GM18498 (cell line): Measurements from ENCODE around the gene ADORA2A.

Source experiments
- ATAC-seq: cut with Tn5 transposase; IDR thresholded peaks from one replicate; pipeline ENCODE4 v1.9.1; 2021; ENCODE audit warnings: mild to moderate bottlenecking, moderate library complexity; ENCODE audit not compliant: unreplicated experiment

The ADORA2A gene

DNA sequence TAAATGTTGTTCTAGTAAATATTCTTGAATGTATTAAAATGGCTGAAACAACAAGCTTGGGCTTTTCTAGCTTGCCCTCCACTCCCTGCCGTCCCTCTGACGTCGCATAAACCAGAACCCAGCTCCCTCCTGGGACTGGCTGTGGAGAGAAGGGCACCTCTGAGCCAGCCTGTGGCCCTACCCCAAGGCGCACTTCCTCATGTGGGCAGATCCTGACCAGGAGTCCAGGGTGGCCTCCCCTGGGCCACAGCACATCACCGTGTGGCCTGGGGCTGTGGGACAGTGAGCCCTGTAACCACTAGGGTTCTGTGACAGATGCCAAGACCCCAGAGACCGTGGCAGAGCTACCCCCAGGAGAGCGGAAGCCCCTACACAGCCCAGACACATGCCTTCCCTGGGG lies 10.2 kb upstream of the ADORA2A start:
- no peak for ATAC-seq

DNA sequence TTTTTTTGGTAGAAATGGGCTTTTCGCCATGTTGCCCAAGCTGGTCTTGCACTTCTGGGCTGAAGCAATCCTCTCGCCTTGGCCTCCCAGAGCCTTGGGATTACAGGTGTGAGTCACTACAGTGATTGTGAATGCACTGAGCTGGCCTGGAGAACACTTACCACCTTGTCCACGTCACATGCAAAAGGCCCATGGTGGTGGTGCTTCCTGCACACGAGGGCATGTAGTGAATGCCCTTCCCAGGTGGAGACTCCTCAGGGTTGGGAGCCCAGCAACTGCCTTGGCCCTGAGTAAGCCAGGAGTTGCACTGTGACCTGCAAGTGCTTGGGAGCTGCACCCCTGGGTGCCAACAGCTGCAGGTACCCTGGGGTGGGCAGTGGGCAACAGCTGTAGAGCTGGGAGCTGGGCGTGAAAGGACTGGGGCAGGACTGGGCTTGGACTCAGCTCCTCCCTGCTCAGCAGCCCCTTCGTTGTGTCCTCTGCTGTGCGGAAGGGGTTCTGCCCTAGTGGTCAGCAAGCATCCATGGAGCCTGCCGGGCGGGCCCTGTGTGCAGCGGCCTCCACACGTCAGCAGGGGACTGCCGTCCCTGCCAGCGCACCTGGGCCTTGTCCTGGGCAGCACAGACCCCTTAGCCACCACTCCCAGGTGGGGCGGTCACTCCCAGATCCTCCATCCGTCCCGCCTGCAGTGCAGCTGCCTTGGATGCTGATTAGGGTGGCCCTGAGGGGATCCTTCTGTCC lies 9.3 kb upstream of the ADORA2A start:
- ATAC-seq = no peak

DNA sequence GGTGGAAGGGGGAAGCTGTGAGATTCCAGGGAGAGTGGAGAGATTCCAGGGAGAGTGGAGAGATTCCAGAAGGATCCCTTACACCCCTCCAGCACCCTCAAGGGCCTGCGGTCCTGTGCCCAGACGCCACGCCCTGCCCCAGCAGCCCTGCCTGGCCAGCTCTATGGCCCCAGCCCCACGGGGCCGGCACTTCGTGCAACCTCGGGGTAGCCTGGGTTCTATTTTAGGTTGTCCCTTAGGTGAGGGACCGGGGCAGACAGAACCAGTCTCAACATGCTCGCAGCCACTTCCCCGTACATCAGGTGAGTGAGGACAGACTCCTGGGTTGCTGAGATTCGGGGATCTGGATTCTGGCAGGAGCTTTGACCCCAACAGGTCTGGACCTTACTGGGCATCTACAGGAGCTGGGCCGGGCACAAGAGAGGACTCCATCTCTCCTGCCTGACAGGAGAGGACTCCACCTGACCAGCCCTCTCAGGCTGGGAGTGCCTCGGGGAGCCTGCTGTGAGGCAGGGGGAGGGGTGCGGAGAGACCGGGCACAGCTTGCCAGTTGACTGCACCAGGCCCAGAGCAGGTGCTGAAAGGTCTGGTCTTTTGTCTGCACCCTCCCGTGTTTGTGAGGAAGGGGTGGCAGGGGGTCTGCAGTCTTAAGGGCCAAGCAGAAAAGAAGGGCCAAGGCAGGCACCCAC lies 8.5 kb upstream of the ADORA2A start:
- no peak for ATAC-seq

DNA sequence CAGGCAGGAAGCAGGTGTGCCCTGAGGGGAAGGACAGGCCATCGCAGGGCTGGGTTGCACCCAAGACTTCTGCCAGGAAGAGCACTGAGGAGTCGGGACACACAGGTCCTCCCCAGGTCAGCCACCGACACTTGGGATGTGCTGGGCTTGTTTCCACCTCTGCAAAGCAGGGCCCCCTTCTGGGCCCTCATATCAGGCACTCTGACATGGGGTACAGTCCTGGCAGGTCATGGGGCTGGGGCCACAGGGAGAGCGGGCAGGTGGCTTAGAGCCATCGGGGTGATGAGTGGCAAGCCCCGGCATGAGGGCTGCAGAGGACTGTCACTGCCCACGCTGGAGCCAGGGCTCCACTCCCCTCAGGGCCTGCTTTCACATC lies 7.9 kb upstream of the ADORA2A start:
- no peak for ATAC-seq

DNA sequence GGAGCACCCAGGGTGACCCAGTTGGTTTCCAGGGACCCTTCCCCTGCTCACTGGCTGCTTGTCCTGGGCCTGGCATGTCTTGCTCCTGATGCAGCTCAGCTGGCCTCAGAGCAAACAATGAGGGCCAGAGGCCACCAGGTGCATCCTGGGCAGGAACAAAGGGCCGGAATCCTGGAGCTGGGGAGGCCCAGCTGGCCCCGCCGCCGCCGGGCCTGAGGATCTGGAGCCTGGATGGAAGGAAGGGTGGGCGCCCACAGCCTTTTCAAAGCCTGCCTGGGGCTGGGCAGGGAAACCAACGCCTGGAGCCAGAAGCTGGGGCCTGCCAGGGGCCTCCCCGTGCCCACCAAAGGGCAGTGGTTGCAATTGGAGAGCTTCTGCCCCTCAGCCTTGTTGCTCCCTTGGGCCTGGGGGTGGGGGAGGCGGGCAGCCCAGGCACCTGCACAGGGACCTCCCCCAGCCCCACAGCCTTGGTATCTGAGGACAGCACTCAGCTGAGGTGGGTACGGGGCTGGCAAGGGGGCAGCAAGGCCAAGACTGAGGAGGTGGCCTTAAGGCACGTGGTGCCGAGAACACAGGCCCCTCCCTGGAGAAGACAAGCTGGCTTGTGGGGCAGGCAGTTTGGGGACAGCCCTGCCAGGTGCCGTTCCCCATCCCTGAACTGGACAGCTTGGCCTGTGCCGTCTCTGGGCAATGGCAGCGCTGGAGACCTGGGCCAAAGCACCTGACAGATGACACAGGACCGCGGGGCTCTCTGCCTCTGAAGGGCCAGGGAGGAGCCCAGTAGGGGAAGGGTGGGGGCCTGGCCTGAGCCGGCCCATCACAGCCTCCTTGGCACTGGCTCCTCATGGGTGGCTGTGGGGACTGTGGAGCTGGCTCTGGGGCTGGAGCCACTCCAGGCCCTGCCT lies 7.1 kb upstream of the ADORA2A start:
- ATAC-seq = no peak

DNA sequence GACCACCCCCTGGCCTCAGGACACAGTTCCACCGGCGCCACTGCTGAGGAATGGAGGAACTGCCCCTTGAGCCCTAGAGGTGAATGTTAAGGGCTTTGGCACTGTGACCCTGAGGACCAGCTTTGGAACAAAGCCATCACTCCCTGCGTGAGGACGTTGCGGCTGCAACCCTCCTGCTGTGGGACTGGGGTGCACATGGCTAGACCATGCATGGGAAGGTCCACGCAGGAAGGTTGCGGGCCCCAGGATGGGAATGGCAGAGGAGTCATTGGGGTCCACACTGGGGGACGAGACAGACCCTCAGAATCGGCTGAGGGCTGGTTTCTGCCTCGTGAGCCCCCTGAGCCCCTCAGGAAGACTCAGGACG lies 6.4 kb upstream of the ADORA2A start:
- ATAC-seq = no peak

DNA sequence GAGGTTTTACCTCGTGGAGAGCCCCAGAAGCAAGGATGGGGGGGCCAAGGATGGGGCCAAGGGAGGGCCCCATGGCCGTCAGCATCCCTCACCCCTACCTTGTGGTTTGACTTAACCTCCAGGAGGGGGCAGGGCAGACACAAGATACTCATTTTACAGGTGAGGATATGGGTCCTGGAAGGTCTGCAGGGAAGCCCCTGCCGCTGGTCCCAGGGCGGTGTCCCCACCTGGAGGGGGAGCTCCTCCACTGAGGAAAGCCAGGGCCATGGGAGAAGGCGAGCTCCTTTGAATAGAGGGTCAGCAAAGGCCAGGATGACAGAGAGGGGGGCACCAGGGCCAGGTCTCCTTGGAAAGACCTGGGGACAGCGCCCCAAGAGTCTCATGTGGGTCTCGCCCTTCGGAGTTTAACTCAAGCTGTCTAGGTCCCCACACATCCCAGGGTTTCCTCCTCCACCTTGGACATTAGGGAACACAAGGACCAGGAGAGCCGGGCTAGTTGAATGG lies 5.9 kb upstream of the ADORA2A start:
- no peak for ATAC-seq

DNA sequence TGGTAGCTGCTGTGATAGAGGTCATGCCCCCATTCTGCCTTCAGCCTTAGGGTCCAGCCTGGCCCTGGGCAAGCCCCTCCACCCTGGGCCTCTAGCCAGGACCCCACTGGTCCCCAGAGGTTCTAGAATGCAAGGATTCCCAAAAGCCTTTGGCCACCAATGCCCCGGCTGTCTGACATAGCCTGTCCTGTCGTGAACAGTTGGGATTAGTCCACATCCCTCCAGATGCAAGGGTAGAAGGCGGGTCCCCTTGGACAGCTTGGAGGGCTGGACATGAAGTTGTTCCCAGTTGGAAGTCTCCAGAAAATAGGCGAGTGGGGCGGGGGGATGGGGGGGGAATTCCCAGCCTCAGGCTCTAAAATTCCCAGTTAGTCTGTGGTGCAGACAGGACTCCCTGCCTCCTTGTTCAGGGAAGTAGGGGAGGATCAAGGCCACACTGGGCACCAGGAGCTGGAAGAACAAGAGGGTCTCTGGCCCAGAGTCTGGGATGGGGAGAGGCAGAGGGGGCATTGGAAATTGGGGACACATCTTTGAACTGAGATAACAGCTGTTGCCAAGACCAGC lies 5.2 kb upstream of the ADORA2A start:
- ATAC-seq = no peak

DNA sequence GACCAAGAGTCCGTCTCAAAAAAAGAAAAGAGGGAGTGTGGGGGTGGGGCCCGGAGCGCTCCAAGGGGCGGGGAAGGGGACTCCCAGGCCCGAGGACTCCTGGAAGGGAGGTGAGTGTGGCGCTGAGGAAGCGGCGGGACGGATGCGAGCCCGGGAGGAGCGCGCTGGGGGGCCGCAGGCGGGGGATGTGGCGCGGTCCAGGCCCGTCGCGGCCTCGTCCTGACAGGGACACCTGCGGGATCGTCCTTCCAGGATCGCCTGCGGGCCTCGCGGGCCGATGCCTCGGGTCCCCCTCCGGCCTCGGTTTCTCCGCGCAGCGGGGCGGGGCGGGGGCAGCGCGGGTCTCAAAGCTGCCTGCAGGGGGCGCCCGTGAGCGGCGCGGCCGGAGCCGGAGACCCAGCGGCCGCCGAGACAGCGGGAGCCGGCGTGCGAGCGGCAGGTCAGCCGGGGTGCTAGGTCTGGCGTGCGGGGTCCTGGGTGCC lies 3.8 kb upstream of the ADORA2A start:
- ATAC-seq = peak; percentile 30

DNA sequence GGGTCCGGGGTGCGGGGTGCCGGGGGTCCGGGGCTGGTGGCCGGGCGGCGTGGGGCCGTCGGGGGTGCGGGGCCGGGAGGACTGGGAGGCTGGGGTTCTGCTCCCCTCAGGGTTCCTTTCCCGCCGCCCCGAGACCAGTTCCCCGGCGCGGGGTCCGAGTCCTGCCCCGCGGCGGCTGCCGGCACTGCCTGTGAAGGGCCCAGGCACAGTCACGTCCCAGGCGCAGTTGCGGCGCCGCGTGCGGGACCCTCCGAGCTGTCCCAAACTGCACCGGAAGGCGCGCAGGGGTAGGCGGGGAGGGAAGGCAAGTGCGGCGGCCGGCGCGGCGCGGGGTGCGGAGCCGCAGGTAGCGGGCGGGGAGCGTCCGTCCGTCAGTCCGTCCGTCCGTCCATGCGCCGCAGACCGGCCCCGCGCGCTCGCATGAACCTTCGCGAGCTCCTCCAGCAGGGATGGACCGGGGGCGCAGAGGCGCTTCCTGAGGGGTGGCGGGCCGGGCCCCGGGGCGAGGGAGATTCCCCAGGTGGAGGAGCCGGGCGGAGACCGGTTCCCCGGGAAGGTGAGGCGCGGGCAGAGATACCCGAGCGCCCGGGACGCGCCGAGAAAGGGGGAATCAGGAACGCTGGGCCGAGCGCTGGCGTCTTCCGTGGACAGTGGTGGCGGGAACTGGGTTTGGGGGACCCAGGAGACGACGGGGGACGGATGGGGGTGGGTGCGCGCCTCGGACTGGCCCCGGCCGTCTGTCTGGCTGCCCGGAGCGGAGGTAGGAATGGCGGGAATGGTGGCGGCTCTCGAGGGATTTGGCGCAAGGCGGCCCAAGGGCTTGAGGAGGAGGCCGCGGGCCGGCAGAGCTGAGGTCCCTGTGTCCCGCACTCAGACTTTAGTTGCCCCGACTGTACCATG lies 3.1 kb upstream of the ADORA2A start:
- ATAC-seq = no peak

DNA sequence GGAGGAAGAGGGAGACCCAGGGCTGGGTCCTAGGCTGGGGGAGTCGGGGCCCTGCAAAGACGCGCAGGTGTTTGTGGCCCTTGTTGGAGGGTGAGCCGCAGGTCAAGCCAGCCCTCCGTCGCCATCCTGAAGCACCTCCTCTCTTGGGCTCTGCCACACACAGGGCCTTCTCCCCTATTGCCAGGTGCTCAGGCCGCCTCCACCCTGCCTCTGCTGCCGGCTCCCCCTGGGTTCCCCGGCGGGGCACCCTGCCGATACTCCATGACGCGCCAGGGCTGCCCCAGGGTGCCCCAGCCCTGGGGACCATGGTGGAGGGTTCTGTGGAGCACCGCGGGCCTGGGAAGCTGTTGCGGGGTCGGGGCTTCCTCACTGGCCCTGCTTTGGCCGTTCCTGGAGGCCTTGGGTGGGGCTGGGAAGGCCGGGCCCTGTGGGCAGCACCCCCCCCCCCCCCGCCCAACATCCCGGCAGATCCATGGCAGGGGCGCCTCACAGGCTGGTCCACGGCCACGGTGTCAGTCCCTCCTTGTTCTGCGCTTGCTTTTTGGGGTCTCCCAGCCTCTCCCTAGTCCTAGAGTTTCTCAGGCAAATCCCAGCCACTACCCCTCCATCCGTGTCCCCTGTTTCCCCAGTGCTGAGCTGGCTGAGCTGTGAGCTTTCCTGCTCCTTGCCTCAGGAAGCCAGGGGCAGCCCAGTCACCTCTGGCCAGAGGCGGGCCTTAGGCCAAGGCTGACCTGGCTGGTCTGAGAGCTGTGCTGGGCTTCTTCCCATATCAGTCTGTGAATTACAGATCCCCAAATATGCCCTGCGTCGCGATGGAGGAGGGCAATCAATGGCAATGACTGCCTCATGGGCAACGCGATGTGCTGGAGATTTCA lies 2.3 kb upstream of the ADORA2A start:
- no peak for ATAC-seq

DNA sequence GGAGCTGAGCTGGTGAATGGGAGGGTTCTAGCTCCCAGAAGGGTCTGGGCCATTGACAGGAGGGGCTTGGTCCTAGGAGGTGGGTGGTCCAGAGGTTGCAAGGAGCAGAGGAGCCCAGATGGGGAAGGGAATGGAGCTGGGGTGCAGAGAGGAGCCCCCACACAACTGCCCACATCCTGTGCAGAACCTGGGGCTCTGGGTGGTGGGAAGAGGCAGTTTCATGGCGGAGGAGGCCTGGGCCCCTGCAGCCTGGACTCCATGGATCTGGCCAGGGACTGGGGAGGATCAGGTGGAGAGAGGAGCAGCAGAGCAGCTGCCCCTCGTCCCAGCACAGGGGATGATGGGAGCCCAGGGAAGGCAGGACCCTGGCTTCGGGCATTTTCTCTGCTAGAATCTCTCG lies 963 bp upstream of the ADORA2A start:
- ATAC-seq = no peak

DNA sequence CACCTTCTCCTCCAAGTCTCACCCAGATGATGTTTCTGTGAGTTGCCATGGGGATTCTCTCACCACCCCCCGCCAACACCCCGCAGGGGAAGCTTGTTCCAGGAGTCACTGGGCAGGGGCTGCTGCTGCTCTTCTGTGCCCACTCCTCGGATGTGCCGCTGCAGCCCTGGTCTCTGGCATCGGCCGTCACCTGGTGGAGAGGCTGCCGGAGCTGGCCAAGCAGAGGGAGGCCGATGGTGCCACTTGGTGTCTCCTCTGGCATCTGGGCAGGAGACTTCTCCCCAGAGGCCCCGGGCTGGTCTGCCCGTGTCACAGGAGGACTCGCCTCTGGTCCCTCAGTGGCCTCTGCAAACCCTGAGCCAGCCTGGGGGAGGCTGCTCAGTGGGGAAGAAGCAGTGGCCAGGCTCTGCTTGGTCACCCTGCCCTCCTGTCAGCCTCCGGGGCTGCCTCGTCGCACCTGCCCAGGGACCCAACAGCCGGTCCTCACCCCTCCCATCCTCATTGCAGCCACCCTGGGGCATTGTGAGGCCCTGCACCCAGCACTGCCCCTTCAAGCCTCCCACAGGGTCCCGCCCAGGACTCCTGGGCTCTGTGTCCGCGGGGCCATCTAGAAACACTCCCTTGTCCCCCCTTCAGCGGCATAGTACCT lies 424 bp upstream of the ADORA2A start:
- ATAC-seq = no peak

DNA sequence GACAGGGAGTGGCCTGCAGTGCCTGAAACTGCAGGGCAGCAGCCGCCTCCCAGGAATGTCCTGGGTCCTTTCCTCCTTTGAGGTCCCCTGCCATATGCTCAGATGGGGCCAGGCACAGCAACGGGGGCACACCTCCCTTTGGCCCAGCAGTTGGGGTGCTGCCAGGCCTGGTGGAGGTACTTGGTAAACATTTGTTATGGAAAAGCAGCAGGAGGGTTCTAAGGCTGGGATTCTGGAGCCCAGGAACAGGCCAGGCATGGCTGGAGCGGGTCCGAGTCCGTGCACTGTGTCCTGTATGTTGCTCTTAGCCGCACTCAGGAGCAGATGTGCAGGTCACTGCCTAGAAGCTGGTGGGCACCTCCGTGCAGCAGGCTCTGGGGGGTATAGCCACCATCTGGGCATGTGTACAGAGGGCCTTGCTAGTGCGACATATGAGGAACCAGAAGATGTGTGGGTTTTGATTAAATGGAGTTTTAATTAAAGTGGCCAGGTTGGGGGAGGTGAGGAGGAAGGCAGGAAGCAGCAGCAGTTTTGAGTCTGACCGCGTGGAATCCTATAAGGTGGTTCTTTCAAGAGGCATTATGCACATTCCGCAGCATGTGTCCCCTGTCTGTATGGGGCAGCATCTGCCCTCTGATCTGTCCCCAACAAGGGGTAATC lies 1.5 kb downstream of the ADORA2A start:
- no peak for ATAC-seq

DNA sequence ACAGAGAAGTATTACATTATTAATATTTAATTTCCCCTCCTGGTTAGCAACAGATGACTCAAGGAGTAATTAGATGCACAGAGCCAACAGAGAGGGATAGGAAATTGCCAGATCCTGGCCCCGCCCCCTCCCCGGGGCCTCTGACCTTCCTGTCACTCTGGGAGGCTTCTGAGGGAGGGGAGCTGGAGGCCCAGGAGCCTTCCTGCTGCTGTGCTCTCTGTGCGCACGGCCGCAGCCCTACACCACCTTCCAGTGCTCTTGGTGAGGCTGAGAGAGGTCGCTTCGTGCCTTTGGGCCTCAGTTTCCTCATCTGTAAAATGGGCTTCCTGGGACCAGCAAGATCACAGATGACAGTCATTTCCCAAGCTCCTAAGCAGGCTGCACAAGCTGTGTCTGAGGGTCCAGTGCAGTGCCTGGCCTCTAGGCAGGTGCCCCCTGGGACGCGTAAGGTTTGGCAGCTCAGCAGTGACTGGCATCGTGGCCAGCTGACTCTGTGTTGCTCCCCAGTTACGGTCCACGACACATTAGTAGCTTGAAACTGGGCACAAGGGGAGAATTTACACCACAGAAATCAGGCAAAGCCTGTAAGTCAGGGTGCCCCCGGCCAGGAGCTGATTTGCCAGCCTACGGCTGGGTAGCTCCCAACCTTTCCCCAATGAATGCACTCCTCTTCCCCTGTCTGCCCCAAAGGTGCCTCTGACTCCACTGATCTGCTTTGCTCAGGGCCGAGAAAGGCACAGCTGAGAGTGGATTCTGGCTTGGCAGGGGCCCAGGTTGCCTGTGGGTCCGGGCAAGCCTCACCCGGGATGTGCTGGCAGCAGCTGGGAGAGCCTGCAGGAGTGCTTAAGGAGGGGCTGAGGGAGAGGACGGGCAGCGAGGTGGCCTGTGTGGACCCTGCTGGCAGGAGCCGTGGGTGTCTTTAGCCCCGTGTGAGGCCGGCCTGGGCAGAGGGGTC lies 2.3 kb downstream of the ADORA2A start:
- ATAC-seq = no peak

DNA sequence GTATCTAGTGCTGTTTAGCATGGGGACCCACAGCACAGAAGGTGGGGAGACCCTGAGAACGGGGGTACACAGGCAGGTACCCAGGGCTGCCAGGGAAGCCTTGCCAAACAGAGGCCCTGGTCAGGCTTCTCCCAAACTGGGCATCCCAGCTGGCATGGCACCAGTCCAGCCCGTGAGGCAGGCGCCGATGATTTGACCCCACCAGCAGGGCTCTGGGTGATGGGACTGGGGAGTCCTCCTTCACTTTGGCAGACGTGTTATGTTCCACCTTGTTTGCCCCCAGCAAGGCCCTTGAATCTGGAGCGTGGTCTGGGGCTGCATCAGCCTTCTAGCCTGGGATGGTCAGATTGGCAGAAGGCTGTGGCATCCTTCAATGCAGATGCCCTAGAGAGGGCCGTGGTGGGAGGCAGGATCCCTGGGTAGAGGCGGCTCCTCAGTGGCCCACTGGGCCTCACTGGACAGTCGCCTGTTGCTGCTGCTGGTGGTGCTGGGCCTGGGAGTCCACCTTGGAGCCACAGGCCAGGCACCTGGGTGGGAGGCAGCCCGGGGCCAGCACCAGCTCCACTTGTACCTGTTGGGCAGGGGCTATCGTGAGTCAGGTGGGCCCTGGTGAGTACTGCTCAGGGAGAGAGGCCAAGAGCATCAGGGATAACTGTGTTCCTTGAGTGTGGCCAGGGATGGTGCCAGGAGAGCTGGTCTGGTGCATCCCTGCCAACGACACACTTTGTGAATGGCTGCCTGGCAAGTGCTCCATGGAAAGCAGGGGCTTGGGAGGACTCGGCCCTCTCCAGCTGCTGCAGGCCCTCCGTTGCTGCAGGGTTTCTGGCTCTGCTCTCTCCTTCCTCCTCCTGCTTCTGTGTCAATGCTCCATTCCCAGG lies 3.3 kb downstream of the ADORA2A start:
- ATAC-seq = no peak
